ENCODE results near the gene CASD1. TPM values are rescaled to one million over a fixed set of nuclear protein-coding genes. Genes with fewer than 3 reads are reported as not detected.

The CASD1 gene
- total RNA-seq, 1 donor from 2014 or later = 13.0 TPM

DNA sequence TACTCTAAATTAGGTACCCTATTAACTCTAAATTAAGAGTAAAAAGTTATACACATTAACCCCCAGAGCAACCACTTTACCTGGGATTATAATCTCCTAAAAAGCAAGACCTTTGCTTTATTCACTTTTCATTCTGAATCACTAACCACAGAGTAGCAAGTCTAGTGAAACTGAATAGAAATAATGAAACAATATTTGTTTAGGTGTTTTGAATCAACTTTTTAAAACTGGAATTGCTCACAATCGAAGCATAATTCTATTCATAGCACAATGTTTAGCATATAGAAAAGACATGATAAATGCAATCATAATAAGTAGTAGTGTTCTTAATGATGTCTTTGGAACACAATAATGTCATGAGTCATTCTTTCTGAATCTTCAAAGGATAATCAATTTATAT is 37.0 kb upstream of the CASD1 start:
- Histone ChIP-seq H3K4me2 (ENCODE audit: low read length) (no peak overlapping the region), H2AFZ (ENCODE audit: low read depth, low read length) (no peak overlapping the region), H3K9me3 (ENCODE audit: insufficient read depth, low read depth, low read length) (no peaks in the 10 kb centered on the region), H3K9ac (ENCODE audit: low read length) (no peak overlapping the region), H3K4me3 (ENCODE audit: insufficient read depth, low read depth, low read length) (no peak overlapping the region), H3K27ac (ENCODE audit: low read depth, low read length) (no peak overlapping the region), H3K27me3 (ENCODE audit: insufficient read depth, low read length) (no peaks in the 10 kb centered on the region), H3K4me1 (ENCODE audit: insufficient read depth, low read length) (no peaks in the 10 kb centered on the region), H3K79me2 (ENCODE audit: insufficient read depth, low read length) (no peaks in the 10 kb centered on the region), H4K20me1 (ENCODE audit: insufficient read depth, low read length) (no peaks in the 10 kb centered on the region), H3K36me3 (ENCODE audit: insufficient read depth, low read length) (no peaks in the 10 kb centered on the region)
- H3K27me3 Mint-ChIP-seq (ENCODE audit: low read depth, unreplicated experiment) = peaks cover 3% of the 10 kb centered on the region
- no peak for FAIRE-seq
- H3K36me3 Mint-ChIP-seq (ENCODE audit: low read depth, unreplicated experiment) = no peaks in the 10 kb centered on the region
- H3K4me3 Mint-ChIP-seq (ENCODE audit: unreplicated experiment) = no peak overlapping the region
- no peak for TF ChIP-seq EZH2 (IDR thresholded peaks at IDR 0.05; ENCODE audit: insufficient read depth, low read length)
- TF ChIP-seq, protein P1, sequence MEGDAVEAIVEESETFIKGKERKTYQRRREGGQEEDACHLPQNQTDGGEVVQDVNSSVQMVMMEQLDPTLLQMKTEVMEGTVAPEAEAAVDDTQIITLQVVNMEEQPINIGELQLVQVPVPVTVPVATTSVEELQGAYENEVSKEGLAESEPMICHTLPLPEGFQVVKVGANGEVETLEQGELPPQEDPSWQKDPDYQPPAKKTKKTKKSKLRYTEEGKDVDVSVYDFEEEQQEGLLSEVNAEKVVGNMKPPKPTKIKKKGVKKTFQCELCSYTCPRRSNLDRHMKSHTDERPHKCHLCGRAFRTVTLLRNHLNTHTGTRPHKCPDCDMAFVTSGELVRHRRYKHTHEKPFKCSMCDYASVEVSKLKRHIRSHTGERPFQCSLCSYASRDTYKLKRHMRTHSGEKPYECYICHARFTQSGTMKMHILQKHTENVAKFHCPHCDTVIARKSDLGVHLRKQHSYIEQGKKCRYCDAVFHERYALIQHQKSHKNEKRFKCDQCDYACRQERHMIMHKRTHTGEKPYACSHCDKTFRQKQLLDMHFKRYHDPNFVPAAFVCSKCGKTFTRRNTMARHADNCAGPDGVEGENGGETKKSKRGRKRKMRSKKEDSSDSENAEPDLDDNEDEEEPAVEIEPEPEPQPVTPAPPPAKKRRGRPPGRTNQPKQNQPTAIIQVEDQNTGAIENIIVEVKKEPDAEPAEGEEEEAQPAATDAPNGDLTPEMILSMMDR (IDR thresholded peaks at IDR 0.05; ENCODE audit: insufficient read depth, low read depth, low read length) = no peak
- no peaks in the 10 kb centered on the region for H3K4me1 Mint-ChIP-seq (ENCODE audit: low read depth, unreplicated experiment)
- H3K27ac Mint-ChIP-seq (ENCODE audit: unreplicated experiment) = no peak overlapping the region
- DNase-seq (ENCODE audit: low read depth) = no peak
- no peaks in the 10 kb centered on the region for H3K9me3 Mint-ChIP-seq (ENCODE audit: unreplicated experiment)

GRCh38 chr7:94476251-94476840 is 33.3 kb upstream of the CASD1 start:
- Histone ChIP-seq H2AFZ (ENCODE audit: low read depth, low read length) (no peak overlapping the region), H3K79me2 (ENCODE audit: insufficient read depth, low read length) (no peaks in the 10 kb centered on the region), H4K20me1 (ENCODE audit: insufficient read depth, low read length) (no peaks in the 10 kb centered on the region), H3K36me3 (ENCODE audit: insufficient read depth, low read length) (no peaks in the 10 kb centered on the region), H3K4me1 (ENCODE audit: insufficient read depth, low read length) (no peaks in the 10 kb centered on the region), H3K9ac (ENCODE audit: low read length) (no peak overlapping the region), H3K4me2 (ENCODE audit: low read length) (no peak overlapping the region), H3K9me3 (ENCODE audit: insufficient read depth, low read depth, low read length) (no peaks in the 10 kb centered on the region), H3K27ac (ENCODE audit: low read depth, low read length) (no peak overlapping the region), H3K27me3 (ENCODE audit: insufficient read depth, low read length) (no peaks in the 10 kb centered on the region), H3K4me3 (ENCODE audit: insufficient read depth, low read depth, low read length) (no peak overlapping the region)
- Mint-ChIP-seq H3K4me3 (ENCODE audit: unreplicated experiment) (no peak overlapping the region), H3K27ac (ENCODE audit: unreplicated experiment) (no peak overlapping the region), H3K27me3 (ENCODE audit: low read depth, unreplicated experiment) (peaks cover 3% of the 10 kb centered on the region), H3K4me1 (ENCODE audit: low read depth, unreplicated experiment) (no peaks in the 10 kb centered on the region), H3K36me3 (ENCODE audit: low read depth, unreplicated experiment) (no peaks in the 10 kb centered on the region), H3K9me3 (ENCODE audit: unreplicated experiment) (no peaks in the 10 kb centered on the region)
- TF ChIP-seq, protein P1 (IDR thresholded peaks at IDR 0.05; ENCODE audit: insufficient read depth, low read depth, low read length) = no peak
- no peak for TF ChIP-seq EZH2 (IDR thresholded peaks at IDR 0.05; ENCODE audit: insufficient read depth, low read length)
- DNase-seq (ENCODE audit: low read depth) (no peak), FAIRE-seq (no peak)

DNA sequence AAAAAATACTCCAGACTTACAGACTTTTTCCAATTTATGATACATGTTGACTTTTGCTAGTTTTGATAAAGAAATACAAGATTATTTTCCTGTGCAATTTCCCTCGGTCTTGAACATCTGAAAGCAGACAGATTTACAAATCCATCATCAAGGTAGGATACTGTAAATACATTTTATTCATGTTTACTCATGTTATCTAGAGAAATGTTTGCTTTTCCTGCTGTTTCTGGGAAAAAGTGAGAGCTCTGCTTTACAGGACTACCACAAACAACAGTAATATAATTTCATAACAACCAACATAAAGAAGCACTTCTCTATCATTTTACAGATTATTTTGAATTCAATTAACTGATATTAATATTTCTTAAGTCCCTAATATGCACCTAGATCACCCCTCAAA is 31.7 kb upstream of the CASD1 start:
- H2AFZ ChIP-seq (ENCODE audit: low read depth, low read length) = no peak overlapping the region
- no peaks in the 10 kb centered on the region for H3K79me2 ChIP-seq (ENCODE audit: insufficient read depth, low read length)
- H3K9me3 ChIP-seq (ENCODE audit: insufficient read depth, low read depth, low read length) = no peaks in the 10 kb centered on the region
- H3K4me1 ChIP-seq (ENCODE audit: insufficient read depth, low read length) = no peaks in the 10 kb centered on the region
- H3K27ac Mint-ChIP-seq (ENCODE audit: unreplicated experiment) = no peak overlapping the region
- H3K4me1 Mint-ChIP-seq (ENCODE audit: low read depth, unreplicated experiment) = no peaks in the 10 kb centered on the region
- H3K36me3 ChIP-seq (ENCODE audit: insufficient read depth, low read length) = no peaks in the 10 kb centered on the region
- TF ChIP-seq, protein P1 (IDR thresholded peaks at IDR 0.05; ENCODE audit: insufficient read depth, low read depth, low read length) = no peak
- no peak for TF ChIP-seq EZH2 (IDR thresholded peaks at IDR 0.05; ENCODE audit: insufficient read depth, low read length)
- no peaks in the 10 kb centered on the region for H3K36me3 Mint-ChIP-seq (ENCODE audit: low read depth, unreplicated experiment)
- no peak overlapping the region for H3K4me3 ChIP-seq (ENCODE audit: insufficient read depth, low read depth, low read length)
- no peak overlapping the region for H3K4me3 Mint-ChIP-seq (ENCODE audit: unreplicated experiment)
- no peak overlapping the region for H3K9ac ChIP-seq (ENCODE audit: low read length)
- no peaks in the 10 kb centered on the region for H3K27me3 ChIP-seq (ENCODE audit: insufficient read depth, low read length)
- H4K20me1 ChIP-seq (ENCODE audit: insufficient read depth, low read length) = no peaks in the 10 kb centered on the region
- H3K9me3 Mint-ChIP-seq (ENCODE audit: unreplicated experiment) = no peaks in the 10 kb centered on the region
- peaks cover 3% of the 10 kb centered on the region for H3K27me3 Mint-ChIP-seq (ENCODE audit: low read depth, unreplicated experiment)
- no peak for DNase-seq (ENCODE audit: low read depth)
- no peak for FAIRE-seq
- no peak overlapping the region for H3K4me2 ChIP-seq (ENCODE audit: low read length)
- no peak overlapping the region for H3K27ac ChIP-seq (ENCODE audit: low read depth, low read length)
